ENCODE measurements around the gene NOP14. TPM values are rescaled to one million over a fixed set of nuclear protein-coding genes. Genes with fewer than 3 reads are reported as not detected.
A peak's percentile ranks its signal among the peaks of the same experiment; 100 is the strongest.
"Not testable (repeated sequence)": the region's sequence is repeated elsewhere in the genome, so short reads cannot be mapped to it uniquely, and the experiment has no call there.

The NOP14 gene
- total and polyA plus RNA-seq, 4 donors, result 13.3 to 25.4 (median 19.7) TPM

GRCh38 chr4:2939383-2940243 is 23.6 kb downstream of the NOP14 start:
- Histone ChIP-seq H3K27ac (ENCODE audit: low read depth in 1 of 2, low read length in 1 of 2) (peak overlapping the region in 1 of 2 donors; percentile 25), H3K27me3 (ENCODE audit: control insufficient read depth in 3 of 3, insufficient read depth in 3 of 3, low read length in 2 of 3) (no peaks in the 10 kb centered on the region), H3K4me3 (no peak overlapping the region), H3K36me3 (ENCODE audit: control insufficient read depth in 4 of 4, insufficient read depth in 4 of 4, low read length in 4 of 4) (peaks cover 7 to 53% (median 28%) of the 10 kb centered on the region in 4 donors), H3K9me3 (ENCODE audit: control insufficient read depth in 4 of 4, insufficient read depth in 3 of 4, low read length in 3 of 4) (no peaks in the 10 kb centered on the region), H3K9ac (ENCODE audit: insufficient read depth in 1 of 2, low read length in 2 of 2) (no peak overlapping the region), H3K4me1 (ENCODE audit: control insufficient read depth in 5 of 5, insufficient read depth in 5 of 5, low read length in 5 of 5) (peaks cover 0 to 14% (median 10%) of the 10 kb centered on the region in 5 donors)
- WGBS, 2 donors, result 88 to 91% methylated on average over 30 of the region's 30 CpGs
- DNase-seq (peak in 1 of 3 donors; percentile 8), ATAC-seq (ENCODE audit: insufficient read depth, low FRiP score) (no peak)
- TF ChIP-seq, protein P1, sequence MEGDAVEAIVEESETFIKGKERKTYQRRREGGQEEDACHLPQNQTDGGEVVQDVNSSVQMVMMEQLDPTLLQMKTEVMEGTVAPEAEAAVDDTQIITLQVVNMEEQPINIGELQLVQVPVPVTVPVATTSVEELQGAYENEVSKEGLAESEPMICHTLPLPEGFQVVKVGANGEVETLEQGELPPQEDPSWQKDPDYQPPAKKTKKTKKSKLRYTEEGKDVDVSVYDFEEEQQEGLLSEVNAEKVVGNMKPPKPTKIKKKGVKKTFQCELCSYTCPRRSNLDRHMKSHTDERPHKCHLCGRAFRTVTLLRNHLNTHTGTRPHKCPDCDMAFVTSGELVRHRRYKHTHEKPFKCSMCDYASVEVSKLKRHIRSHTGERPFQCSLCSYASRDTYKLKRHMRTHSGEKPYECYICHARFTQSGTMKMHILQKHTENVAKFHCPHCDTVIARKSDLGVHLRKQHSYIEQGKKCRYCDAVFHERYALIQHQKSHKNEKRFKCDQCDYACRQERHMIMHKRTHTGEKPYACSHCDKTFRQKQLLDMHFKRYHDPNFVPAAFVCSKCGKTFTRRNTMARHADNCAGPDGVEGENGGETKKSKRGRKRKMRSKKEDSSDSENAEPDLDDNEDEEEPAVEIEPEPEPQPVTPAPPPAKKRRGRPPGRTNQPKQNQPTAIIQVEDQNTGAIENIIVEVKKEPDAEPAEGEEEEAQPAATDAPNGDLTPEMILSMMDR (IDR thresholded peaks at IDR 0.05; ENCODE audit: control extremely low read depth, extremely low read depth), result no peak

- Histone ChIP-seq H3K9me3 (ENCODE audit: control insufficient read depth in 4 of 4, insufficient read depth in 3 of 4, low read length in 3 of 4) (no peaks in the 10 kb centered on the region), H3K9ac (ENCODE audit: insufficient read depth in 1 of 2, low read length in 2 of 2) (no peak overlapping the region), H3K4me1 (ENCODE audit: control insufficient read depth in 5 of 5, insufficient read depth in 5 of 5, low read length in 5 of 5) (peaks cover 0 to 14% (median 10%) of the 10 kb centered on the region in 5 donors), H3K27ac (ENCODE audit: low read depth in 1 of 2, low read length in 1 of 2) (peak overlapping the region in 1 of 2 donors; percentile 26), H3K36me3 (ENCODE audit: control insufficient read depth in 4 of 4, insufficient read depth in 4 of 4, low read length in 4 of 4) (peaks cover 7 to 53% (median 26%) of the 10 kb centered on the region in 4 donors), H3K4me3 (no peak overlapping the region), H3K27me3 (ENCODE audit: control insufficient read depth in 3 of 3, insufficient read depth in 3 of 3, low read length in 2 of 3) (no peaks in the 10 kb centered on the region)
- WGBS, 2 donors, result 88 to 89% methylated on average over 14 of the region's 14 CpGs
- ATAC-seq (ENCODE audit: insufficient read depth, low FRiP score) (no peak), DNase-seq (peak in 1 of 3 donors; percentile 7)
- TF ChIP-seq, protein P1 (IDR thresholded peaks at IDR 0.05; ENCODE audit: control extremely low read depth, extremely low read depth), result no peak
Measured at GRCh38 chr4:2938906-2939305, 24.3 kb downstream of the NOP14 start.

DNA sequence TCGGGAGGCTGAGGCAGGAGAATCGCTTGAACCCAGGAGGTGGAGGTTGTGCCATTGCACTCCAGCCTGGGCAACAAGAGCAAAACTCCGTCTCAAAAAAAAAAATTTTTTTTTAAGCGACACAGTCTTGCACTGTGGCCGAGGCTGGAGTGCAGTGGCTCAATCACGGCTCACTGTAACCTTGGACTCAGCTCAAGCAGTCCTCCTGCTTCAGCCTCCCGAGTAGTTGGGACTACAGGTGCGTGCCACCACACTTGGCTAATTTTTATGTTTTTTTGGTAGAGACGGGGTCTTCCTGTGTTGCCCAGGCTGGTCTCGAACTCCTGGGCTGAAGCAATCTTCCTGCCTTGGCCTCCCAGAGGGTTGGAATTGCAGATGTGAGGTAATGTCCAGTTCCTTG is 24.8 kb downstream of the NOP14 start:
- WGBS, 2 donors, result 87 to 94% methylated on average over 10 of the region's 10 CpGs
- not testable (repeated sequence) for H3K9ac ChIP-seq (ENCODE audit: insufficient read depth in 1 of 2, low read length in 2 of 2); ATAC-seq (ENCODE audit: insufficient read depth, low FRiP score); DNase-seq; H3K27me3 ChIP-seq (ENCODE audit: control insufficient read depth in 3 of 3, insufficient read depth in 3 of 3, low read length in 2 of 3); H3K9me3 ChIP-seq (ENCODE audit: control insufficient read depth in 4 of 4, insufficient read depth in 3 of 4, low read length in 3 of 4); H3K27ac ChIP-seq (ENCODE audit: low read depth in 1 of 2, low read length in 1 of 2); H3K4me3 ChIP-seq
- Histone ChIP-seq H3K4me1 (ENCODE audit: control insufficient read depth in 5 of 5, insufficient read depth in 5 of 5, low read length in 5 of 5) (peaks cover 0 to 17% (median 15%) of the 10 kb centered on the region in 5 donors), H3K36me3 (ENCODE audit: control insufficient read depth in 4 of 4, insufficient read depth in 4 of 4, low read length in 4 of 4) (peaks cover 4 to 50% (median 22%) of the 10 kb centered on the region in 4 donors)

DNA sequence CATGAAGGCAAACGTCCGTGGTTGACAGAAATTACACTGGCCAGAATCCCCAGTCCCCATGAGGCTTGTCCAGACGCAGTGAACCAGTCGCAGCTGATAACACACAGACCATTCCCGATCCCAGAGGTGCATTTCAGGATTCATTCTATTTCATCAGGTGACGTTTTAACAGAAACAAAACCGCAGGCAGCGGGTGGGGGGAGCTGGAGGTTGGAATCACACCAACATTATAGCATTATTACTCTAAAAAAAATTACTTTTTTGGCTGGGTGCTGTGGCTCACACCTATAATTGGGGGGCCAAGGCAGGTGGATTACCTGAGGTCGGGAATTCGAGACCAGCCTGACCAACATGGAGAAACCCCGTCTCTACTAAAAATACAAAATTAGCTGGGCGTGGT is 25.2 kb downstream of the NOP14 start:
- Histone ChIP-seq H3K4me1 (ENCODE audit: control insufficient read depth in 5 of 5, insufficient read depth in 5 of 5, low read length in 5 of 5) (peaks cover 0 to 21% (median 19%) of the 10 kb centered on the region in 5 donors), H3K27me3 (ENCODE audit: control insufficient read depth in 3 of 3, insufficient read depth in 3 of 3, low read length in 2 of 3) (no peaks in the 10 kb centered on the region), H3K9ac (ENCODE audit: insufficient read depth in 1 of 2, low read length in 2 of 2) (no peak overlapping the region), H3K4me3 (no peak overlapping the region), H3K36me3 (ENCODE audit: control insufficient read depth in 4 of 4, insufficient read depth in 4 of 4, low read length in 4 of 4) (peaks cover 4 to 46% (median 18%) of the 10 kb centered on the region in 4 donors), H3K9me3 (ENCODE audit: control insufficient read depth in 4 of 4, insufficient read depth in 3 of 4, low read length in 3 of 4) (no peaks in the 10 kb centered on the region), H3K27ac (ENCODE audit: low read depth in 1 of 2, low read length in 1 of 2) (no peak overlapping the region)
- TF ChIP-seq, protein P1 (IDR thresholded peaks at IDR 0.05; ENCODE audit: control extremely low read depth, extremely low read depth), result no peak
- DNase-seq (peak in 1 of 3 donors; percentile 6), ATAC-seq (ENCODE audit: insufficient read depth, low FRiP score) (no peak)
- WGBS, 2 donors, result 88 to 95% methylated on average over 12 of the region's 12 CpGs
